Mesothelial cell of epicardium (in vitro differentiated cells): ENCODE data around the gene C16orf78. TPM values are rescaled to one million over a fixed set of nuclear protein-coding genes. Genes with fewer than 3 reads are reported as not detected.

Source experiments
- DNase-seq, 2 experiments: peaks; one replicate each; pipeline ENCODE4 v3.0.0; 2021; ENCODE audit warnings: low spot score in 2 of 2; ENCODE audit not compliant: unreplicated experiment in 2 of 2
- H3K27ac Mint-ChIP-seq: 2 replicates; pipeline ENCODE4 v1.8.0; 2021; ENCODE audit warnings: mixed read lengths
- H3K27me3 Mint-ChIP-seq: 2 replicates; pipeline ENCODE4 v1.8.0; 2021; ENCODE audit warnings: low read depth, mixed read lengths
- H3K36me3 Mint-ChIP-seq: 2 replicates; pipeline ENCODE4 v1.8.0; 2021; ENCODE audit warnings: mixed read lengths
- H3K4me1 Mint-ChIP-seq: 2 replicates; pipeline ENCODE4 v1.8.0; 2021; ENCODE audit warnings: mixed read lengths
- H3K4me3 Mint-ChIP-seq: 2 replicates; pipeline ENCODE4 v1.8.0; 2021; ENCODE audit warnings: mild to moderate bottlenecking, moderate library complexity, mixed read lengths
- H3K9me3 Mint-ChIP-seq: 2 replicates; pipeline ENCODE4 v1.8.0; 2021; ENCODE audit warnings: mixed read lengths
- CTCF ChIP-seq: fragments of 200-600 bp; sonication (generic); IDR thresholded peaks from one replicate; pipeline ENCODE4 v1.5.0; 2021; ENCODE audit warnings: antibody characterized with exemption; ENCODE audit not compliant: unreplicated experiment
- total RNA-seq: library from RNA; stranded (reverse); gene quantifications from 3 replicates; pipeline ENCODE4 v1.2.1, GENCODE V29; 2021

C16orf78 gene
- total RNA-seq, 1 donor from 2014 or later = not detected

GRCh38 chr16:49422896-49423295 is 49.3 kb downstream of the C16orf78 start:
- no peak for DNase-seq
- no peak for TF ChIP-seq CTCF
- no peaks in the 10 kb centered on the region for H3K36me3 Mint-ChIP-seq
- H3K27ac Mint-ChIP-seq = no peak overlapping the region
- H3K27me3 Mint-ChIP-seq = peaks cover 54% of the 10 kb centered on the region
- H3K4me1 Mint-ChIP-seq = no peaks in the 10 kb centered on the region
- no peaks in the 10 kb centered on the region for H3K9me3 Mint-ChIP-seq
- H3K4me3 Mint-ChIP-seq = no peak overlapping the region

- H3K4me1 Mint-ChIP-seq = no peaks in the 10 kb centered on the region
- no peaks in the 10 kb centered on the region for H3K36me3 Mint-ChIP-seq
- no peak overlapping the region for H3K4me3 Mint-ChIP-seq
- peaks cover 6% of the 10 kb centered on the region for H3K9me3 Mint-ChIP-seq
- no peak overlapping the region for H3K27ac Mint-ChIP-seq
- no peak for DNase-seq
- peaks cover 61% of the 10 kb centered on the region for H3K27me3 Mint-ChIP-seq
- TF ChIP-seq CTCF = no peak
These were observed 51.4 kb downstream of the C16orf78 start for GRCh38 chr16:49424961-49425360.

- no peak overlapping the region for H3K27ac Mint-ChIP-seq
- TF ChIP-seq CTCF = no peak
- H3K4me1 Mint-ChIP-seq = no peaks in the 10 kb centered on the region
- peaks cover 52% of the 10 kb centered on the region for H3K27me3 Mint-ChIP-seq
- H3K4me3 Mint-ChIP-seq = no peak overlapping the region
- no peak for DNase-seq
- peaks cover 6% of the 10 kb centered on the region for H3K9me3 Mint-ChIP-seq
- no peaks in the 10 kb centered on the region for H3K36me3 Mint-ChIP-seq
These were observed 54.2 kb downstream of the C16orf78 start for GRCh38 chr16:49427771-49428170.

- no peak for TF ChIP-seq CTCF
- H3K27ac Mint-ChIP-seq = no peak overlapping the region
- no peak for DNase-seq
- H3K4me3 Mint-ChIP-seq = no peak overlapping the region
- no peaks in the 10 kb centered on the region for H3K36me3 Mint-ChIP-seq
- H3K9me3 Mint-ChIP-seq = peaks cover 6% of the 10 kb centered on the region
- H3K4me1 Mint-ChIP-seq = no peaks in the 10 kb centered on the region
- peaks cover 54% of the 10 kb centered on the region for H3K27me3 Mint-ChIP-seq
These were observed 55.2 kb downstream of the C16orf78 start for GRCh38 chr16:49428808-49429207.

- Mint-ChIP-seq H3K4me3 (no peak overlapping the region), H3K9me3 (peaks cover 6% of the 10 kb centered on the region), H3K4me1 (no peaks in the 10 kb centered on the region), H3K27ac (no peak overlapping the region), H3K27me3 (peaks cover 45% of the 10 kb centered on the region), H3K36me3 (no peaks in the 10 kb centered on the region)
- no peak for TF ChIP-seq CTCF
- no peak for DNase-seq
These were observed 57.4 kb downstream of the C16orf78 start for GRCh38 chr16:49431040-49431439.
